NCI-H2107 (cell line): ENCODE measurements around the gene FITM2.
"Not testable (repeated sequence)": the region's sequence is repeated elsewhere in the genome, so short reads cannot be mapped to it uniquely, and the experiment has no call there.

Experiments
- DNase-seq: peaks from one replicate; lab custom pipeline; 2025; lab: John Stamatoyannopoulos, UW

FITM2 gene

GRCh38 chr20:44310664-44311639, at the start of gene FITM2:
TSS of gene FITM2 (minus strand) at chr20:44311202. CDS start at chr20:44311148, 54 bp downstream.
- peak; percentile 84 for DNase-seq

- no peak for DNase-seq
These were observed 49.2 kb upstream of the FITM2 start for GRCh38 chr20:44360221-44360620.

GRCh38 chr20:44358776-44359175, 47.8 kb upstream of the FITM2 start:
- no peak for DNase-seq

GRCh38 chr20:44357555-44358125, 46.6 kb upstream of the FITM2 start:
- DNase-seq, result no peak

- DNase-seq, result no peak
These were observed 46.0 kb upstream of the FITM2 start for GRCh38 chr20:44357020-44357419.

GRCh38 chr20:44356353-44356723, 45.3 kb upstream of the FITM2 start:
- no peak for DNase-seq

- no peak for DNase-seq
These were observed 44.7 kb upstream of the FITM2 start, which contains the start of gene HNF4A for GRCh38 chr20:44355498-44356352. TSS of gene HNF4A (plus strand) at chr20:44355699. CDS start at chr20:44355805, 106 bp downstream.

- DNase-seq, result no peak
These were observed 44.0 kb upstream of the FITM2 start for GRCh38 chr20:44354979-44355497.

GRCh38 chr20:44350567-44350966, 39.6 kb upstream of the FITM2 start:
- no peak for DNase-seq

- DNase-seq, result no peak
These were observed 38.3 kb upstream of the FITM2 start for GRCh38 chr20:44349349-44349748.

GRCh38 chr20:44348168-44348659, 37.2 kb upstream of the FITM2 start:
- no peak for DNase-seq

- DNase-seq, result not testable (repeated sequence)
These were observed 34.9 kb upstream of the FITM2 start for GRCh38 chr20:44345941-44346340.

GRCh38 chr20:44345147-44345546, 34.1 kb upstream of the FITM2 start:
- no peak for DNase-seq

GRCh38 chr20:44344723-44345122, 33.7 kb upstream of the FITM2 start:
- no peak for DNase-seq

- no peak for DNase-seq
These were observed 32.2 kb upstream of the FITM2 start for GRCh38 chr20:44343162-44343675.

- DNase-seq, result no peak
These were observed 31.2 kb upstream of the FITM2 start for GRCh38 chr20:44342248-44342647.

GRCh38 chr20:44336725-44337380, 25.9 kb upstream of the FITM2 start, which contains the start of gene R3HDML:
TSS of gene R3HDML (plus strand) at chr20:44337043. CDS start at chr20:44337158, 115 bp downstream.
- DNase-seq, result no peak

GRCh38 chr20:44336086-44336485, 25.1 kb upstream of the FITM2 start:
- no peak for DNase-seq

- DNase-seq, result no peak
These were observed 24.7 kb upstream of the FITM2 start for GRCh38 chr20:44335675-44336074.

GRCh38 chr20:44334709-44335108, 23.7 kb upstream of the FITM2 start:
- DNase-seq, result no peak

GRCh38 chr20:44334306-44334705, 23.3 kb upstream of the FITM2 start:
- no peak for DNase-seq
